Measurements from ENCODE around the gene ARPC5L. TPM values are rescaled to one million over a fixed set of nuclear protein-coding genes. Genes with fewer than 3 reads are reported as not detected.
A peak's percentile ranks its signal among the peaks of the same experiment; 100 is the strongest.

Gene ARPC5L
- total RNA-seq, 2 donors from 2014 or later, result 50.9 to 51.4 TPM

DNA sequence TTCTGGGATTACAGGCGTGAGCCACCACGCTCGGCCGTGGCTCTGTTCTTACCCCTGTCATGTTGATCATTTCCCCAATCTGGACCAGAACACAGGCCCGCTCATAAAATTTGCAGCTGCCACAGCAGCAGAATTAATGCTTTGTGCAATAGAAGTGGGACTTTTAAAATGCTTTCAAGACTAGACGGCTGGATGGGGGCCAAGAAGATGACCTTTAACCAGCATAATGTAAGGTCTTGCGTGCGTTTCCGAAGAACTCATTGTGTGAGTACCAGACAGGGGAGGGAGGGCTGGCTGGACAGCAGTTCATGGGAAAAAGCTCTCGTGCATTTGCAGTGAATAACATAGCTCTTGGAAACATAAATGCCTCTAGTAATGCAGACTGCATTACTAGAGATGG is 12.1 kb upstream of the ARPC5L start:
- H3K36me3 Mint-ChIP-seq (ENCODE audit: low read depth), result no peaks in the 10 kb centered on the region
- no peaks in the 10 kb centered on the region for H3K9me3 Mint-ChIP-seq
- Histone ChIP-seq H3K27me3 (ENCODE audit: control insufficient read depth, insufficient read depth, low read length, poor library complexity, severe bottlenecking) (no peaks in the 10 kb centered on the region), H3K4me1 (ENCODE audit: control insufficient read depth, insufficient read depth, low read length) (no peaks in the 10 kb centered on the region), H3K4me3 (ENCODE audit: low read length) (no peak overlapping the region), H3K36me3 (ENCODE audit: control insufficient read depth, insufficient read depth, low read length) (no peaks in the 10 kb centered on the region), H3K9ac (ENCODE audit: extremely low read depth, low read length, poor library complexity, severe bottlenecking) (no peak overlapping the region), H3K27ac (ENCODE audit: low read depth, low read length) (no peak overlapping the region), H3K9me3 (ENCODE audit: control insufficient read depth, low read length) (no peaks in the 10 kb centered on the region)
- H3K4me1 Mint-ChIP-seq, result peaks cover 15% of the 10 kb centered on the region
- DNase-seq, result no peak
- no peak overlapping the region for H3K4me3 Mint-ChIP-seq
- H3K27ac Mint-ChIP-seq, result no peak overlapping the region
- H3K27me3 Mint-ChIP-seq (ENCODE audit: insufficient read depth), result peaks cover 1% of the 10 kb centered on the region
- WGBS, 2 experiments (ENCODE audit: insufficient coverage in 1 of 2, insufficient read length in 1 of 2), result 83 to 93% methylated on average over 10 of the region's 10 CpGs
- TF ChIP-seq, protein P1, sequence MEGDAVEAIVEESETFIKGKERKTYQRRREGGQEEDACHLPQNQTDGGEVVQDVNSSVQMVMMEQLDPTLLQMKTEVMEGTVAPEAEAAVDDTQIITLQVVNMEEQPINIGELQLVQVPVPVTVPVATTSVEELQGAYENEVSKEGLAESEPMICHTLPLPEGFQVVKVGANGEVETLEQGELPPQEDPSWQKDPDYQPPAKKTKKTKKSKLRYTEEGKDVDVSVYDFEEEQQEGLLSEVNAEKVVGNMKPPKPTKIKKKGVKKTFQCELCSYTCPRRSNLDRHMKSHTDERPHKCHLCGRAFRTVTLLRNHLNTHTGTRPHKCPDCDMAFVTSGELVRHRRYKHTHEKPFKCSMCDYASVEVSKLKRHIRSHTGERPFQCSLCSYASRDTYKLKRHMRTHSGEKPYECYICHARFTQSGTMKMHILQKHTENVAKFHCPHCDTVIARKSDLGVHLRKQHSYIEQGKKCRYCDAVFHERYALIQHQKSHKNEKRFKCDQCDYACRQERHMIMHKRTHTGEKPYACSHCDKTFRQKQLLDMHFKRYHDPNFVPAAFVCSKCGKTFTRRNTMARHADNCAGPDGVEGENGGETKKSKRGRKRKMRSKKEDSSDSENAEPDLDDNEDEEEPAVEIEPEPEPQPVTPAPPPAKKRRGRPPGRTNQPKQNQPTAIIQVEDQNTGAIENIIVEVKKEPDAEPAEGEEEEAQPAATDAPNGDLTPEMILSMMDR (conservative IDR thresholded peaks at IDR 0.05), result no peak

DNA sequence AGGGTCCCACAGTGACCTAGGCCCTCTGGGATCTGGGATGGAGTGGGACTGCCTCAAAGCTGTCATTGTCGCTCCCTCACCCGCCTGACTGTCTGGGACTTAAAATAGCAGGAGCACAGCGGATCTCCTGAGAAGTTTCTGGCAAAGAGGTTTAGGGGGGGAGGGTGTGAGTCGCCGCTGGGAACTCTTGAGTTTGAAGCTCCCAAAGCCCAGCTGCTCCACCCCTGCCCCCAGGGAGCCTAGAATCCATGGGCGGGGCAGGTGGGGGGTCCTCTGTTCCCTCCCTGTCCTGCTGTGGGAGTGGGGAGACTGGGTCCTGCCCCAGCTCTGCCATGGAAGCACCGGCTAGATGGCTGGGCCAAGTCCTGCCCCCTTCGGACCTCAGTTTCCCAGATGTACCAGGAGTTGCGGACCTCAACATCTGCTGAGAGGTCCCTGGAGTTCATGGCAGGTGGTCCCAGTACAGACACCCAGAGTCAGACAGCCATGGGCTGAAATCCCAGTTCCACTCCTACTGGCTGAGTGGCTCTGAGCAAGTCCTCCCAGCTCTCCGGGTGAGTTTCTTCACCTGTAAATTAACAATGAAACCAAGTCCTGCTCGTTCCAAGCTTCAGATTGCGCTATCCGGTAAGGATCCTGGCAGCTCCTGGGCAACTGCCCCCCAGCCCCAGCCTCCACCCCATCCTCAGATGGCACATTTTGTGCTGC is 9.7 kb upstream of the ARPC5L start:
- Histone ChIP-seq H3K9me3 (ENCODE audit: control insufficient read depth, low read length) (no peaks in the 10 kb centered on the region), H3K27ac (ENCODE audit: low read depth, low read length) (no peak overlapping the region), H3K27me3 (ENCODE audit: control insufficient read depth, insufficient read depth, low read length, poor library complexity, severe bottlenecking) (no peaks in the 10 kb centered on the region), H3K4me3 (ENCODE audit: low read length) (peak overlapping the region; percentile 74), H3K36me3 (ENCODE audit: control insufficient read depth, insufficient read depth, low read length) (peaks cover 4% of the 10 kb centered on the region), H3K4me1 (ENCODE audit: control insufficient read depth, insufficient read depth, low read length) (no peaks in the 10 kb centered on the region), H3K9ac (ENCODE audit: extremely low read depth, low read length, poor library complexity, severe bottlenecking) (no peak overlapping the region)
- TF ChIP-seq, protein P1 (conservative IDR thresholded peaks at IDR 0.05), result no peak
- Mint-ChIP-seq H3K9me3 (no peaks in the 10 kb centered on the region), H3K27me3 (ENCODE audit: insufficient read depth) (peaks cover 1% of the 10 kb centered on the region), H3K36me3 (ENCODE audit: low read depth) (peaks cover 2% of the 10 kb centered on the region), H3K27ac (peak overlapping the region; percentile 74), H3K4me1 (peaks cover 11% of the 10 kb centered on the region), H3K4me3 (peak overlapping the region; percentile 56)
- 86 to 92% methylated on average over 8 to 13 of the region's 13 CpGs for WGBS, 2 experiments (ENCODE audit: insufficient coverage in 1 of 2, insufficient read length in 1 of 2)
- no peak for DNase-seq

DNA sequence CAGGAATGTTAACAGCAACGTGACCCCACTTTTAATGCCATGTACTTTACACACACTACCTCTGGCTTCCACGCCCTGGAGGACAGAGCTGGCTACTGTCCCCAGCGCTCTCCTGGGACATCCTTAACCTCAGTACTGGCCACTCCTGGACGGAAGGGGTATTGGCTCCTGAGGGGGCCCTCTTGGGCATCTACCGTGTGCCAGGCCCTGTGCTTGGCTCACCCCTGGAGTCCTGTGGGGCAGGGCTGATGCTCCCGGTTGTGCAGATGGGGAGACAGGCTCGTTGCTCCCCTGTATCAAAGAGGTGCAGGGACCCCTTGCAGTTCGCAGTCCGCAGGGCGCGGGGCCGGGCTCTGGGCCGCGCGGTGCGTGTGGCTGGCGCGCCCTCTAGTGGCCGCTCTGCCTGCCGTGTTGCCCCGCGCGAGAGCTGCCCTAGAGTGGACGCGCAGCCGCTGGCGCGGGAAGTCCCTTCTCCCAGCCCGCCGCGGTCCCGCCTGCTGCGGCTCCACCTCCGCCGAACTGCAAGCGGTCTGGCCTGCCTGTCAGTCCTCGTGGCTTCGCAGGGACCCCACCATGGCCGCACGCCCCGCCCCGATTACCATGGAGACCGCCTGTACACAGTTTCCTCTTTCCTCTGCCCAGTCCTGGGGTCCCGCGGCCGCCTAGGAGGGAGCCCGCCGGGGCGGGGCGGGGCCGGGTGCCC is 8.9 kb upstream of the ARPC5L start, which contains the start of gene WDR38:
WDR38 (plus strand) TSS at position 632 of the 703 bp plus-strand sequence. CDS start 72 bp downstream, outside the sequence.
- H3K27me3 Mint-ChIP-seq (ENCODE audit: insufficient read depth), result peaks cover 1% of the 10 kb centered on the region

More for the DNA sequence above, 8.9 kb upstream of the ARPC5L start, which contains the start of gene WDR38:
- H3K4me1 Mint-ChIP-seq, result peaks cover 11% of the 10 kb centered on the region
- peak within 1 kb of the TSS; percentile 39 for H3K9ac ChIP-seq (ENCODE audit: extremely low read depth, low read length, poor library complexity, severe bottlenecking)
- peak within 1 kb of the TSS; percentile 56 for H3K4me3 Mint-ChIP-seq
- H3K36me3 ChIP-seq (ENCODE audit: control insufficient read depth, insufficient read depth, low read length), result peaks cover 11% of the 10 kb centered on the region
- H3K4me3 ChIP-seq (ENCODE audit: low read length), result peak within 1 kb of the TSS; percentile 74
- no peaks in the 10 kb centered on the region for H3K27me3 ChIP-seq (ENCODE audit: control insufficient read depth, insufficient read depth, low read length, poor library complexity, severe bottlenecking)
- TF ChIP-seq, protein P1 (conservative IDR thresholded peaks at IDR 0.05), result peak; percentile 100
- WGBS, 2 experiments (ENCODE audit: insufficient coverage in 1 of 2, insufficient read length in 1 of 2), result 2 to 4% methylated on average over 11 to 51 of the region's 51 CpGs
- DNase-seq, result peak; percentile 93
- H3K27ac ChIP-seq (ENCODE audit: low read depth, low read length), result no peak within 1 kb of the TSS
- H3K4me1 ChIP-seq (ENCODE audit: control insufficient read depth, insufficient read depth, low read length), result no peaks in the 10 kb centered on the region
- H3K9me3 Mint-ChIP-seq, result no peaks in the 10 kb centered on the region
- H3K9me3 ChIP-seq (ENCODE audit: control insufficient read depth, low read length), result no peaks in the 10 kb centered on the region
- peak within 1 kb of the TSS; percentile 74 for H3K27ac Mint-ChIP-seq
- H3K36me3 Mint-ChIP-seq (ENCODE audit: low read depth), result peaks cover 9% of the 10 kb centered on the region
